Neural cell (in vitro differentiated cells): ENCODE results near the gene FKBP4.

Experiments used
- EP300 ChIP-seq: fragments of 450-650 bp; conservative IDR thresholded peaks from 2 replicates; pipeline ENCODE4 v1.6.1; 2014; ENCODE audit warnings: antibody characterized with exemption, mild to moderate bottlenecking, moderate library complexity; ENCODE audit not compliant: poor library complexity, severe bottlenecking
- POLR2AphosphoS5 ChIP-seq: IDR thresholded peaks from 2 replicates; pipeline ENCODE4 v1.6.1; 2012
- TAF1 ChIP-seq: IDR thresholded peaks from 2 replicates; pipeline ENCODE4 v1.6.1; 2012; ENCODE audit warnings: low read depth
- TF ChIP-seq, protein P1 (sequence below): fragments of 450-650 bp; IDR thresholded peaks from 2 replicates; pipeline ENCODE4 v1.5.1; 2014; ENCODE audit warnings: antibody characterized with exemption, mild to moderate bottlenecking, moderate library complexity; ENCODE audit not compliant: poor library complexity, severe bottlenecking

DNA sequence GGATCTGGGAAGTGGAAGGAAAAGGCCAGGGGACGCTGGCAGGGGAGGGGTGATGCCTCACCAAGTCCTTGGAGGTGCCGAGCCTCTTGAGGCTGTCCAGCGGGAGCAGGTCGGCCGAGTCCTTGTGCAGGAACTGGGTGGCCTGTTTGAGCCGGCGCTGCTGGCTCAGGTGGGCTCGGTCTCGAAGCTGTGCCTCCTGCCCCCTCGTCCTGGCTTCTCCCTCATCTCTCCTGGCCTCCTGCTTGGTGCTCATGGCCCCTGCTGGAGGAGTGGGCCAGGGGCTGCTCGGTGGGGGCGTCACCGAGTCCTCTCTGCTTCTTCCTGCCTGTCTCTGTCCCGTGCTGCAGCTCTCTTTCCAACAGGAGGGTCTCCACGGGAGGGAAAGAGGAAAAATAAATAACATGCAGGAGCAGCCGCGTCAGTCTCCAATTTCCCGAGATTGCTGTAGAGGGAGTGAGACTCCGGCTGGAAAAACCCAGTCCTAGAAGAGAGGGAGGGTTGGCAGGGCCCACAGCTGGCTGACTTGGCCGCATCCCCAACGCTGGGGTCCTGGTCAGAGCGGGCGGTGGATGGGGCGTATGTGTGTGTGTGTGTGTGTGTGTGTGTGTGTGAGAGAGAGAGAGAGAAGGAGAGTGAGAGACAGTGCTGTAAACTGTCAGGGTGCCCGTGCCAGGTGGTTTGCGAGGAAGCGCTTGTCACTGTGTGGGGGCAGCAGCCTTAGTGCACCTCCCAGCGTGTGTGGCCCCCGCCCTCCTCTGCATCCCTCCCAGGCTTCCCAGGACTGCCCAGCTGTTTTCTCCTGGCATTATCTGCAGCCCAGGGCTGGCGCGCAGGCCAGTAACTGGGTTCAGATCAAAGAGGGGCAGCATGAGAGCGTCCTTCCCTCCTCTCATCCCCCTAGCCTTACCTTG is 40.1 kb downstream of the FKBP4 start, which contains the start of gene NRIP2:
- no peak for TF ChIP-seq TAF1
- TF ChIP-seq, protein P1, sequence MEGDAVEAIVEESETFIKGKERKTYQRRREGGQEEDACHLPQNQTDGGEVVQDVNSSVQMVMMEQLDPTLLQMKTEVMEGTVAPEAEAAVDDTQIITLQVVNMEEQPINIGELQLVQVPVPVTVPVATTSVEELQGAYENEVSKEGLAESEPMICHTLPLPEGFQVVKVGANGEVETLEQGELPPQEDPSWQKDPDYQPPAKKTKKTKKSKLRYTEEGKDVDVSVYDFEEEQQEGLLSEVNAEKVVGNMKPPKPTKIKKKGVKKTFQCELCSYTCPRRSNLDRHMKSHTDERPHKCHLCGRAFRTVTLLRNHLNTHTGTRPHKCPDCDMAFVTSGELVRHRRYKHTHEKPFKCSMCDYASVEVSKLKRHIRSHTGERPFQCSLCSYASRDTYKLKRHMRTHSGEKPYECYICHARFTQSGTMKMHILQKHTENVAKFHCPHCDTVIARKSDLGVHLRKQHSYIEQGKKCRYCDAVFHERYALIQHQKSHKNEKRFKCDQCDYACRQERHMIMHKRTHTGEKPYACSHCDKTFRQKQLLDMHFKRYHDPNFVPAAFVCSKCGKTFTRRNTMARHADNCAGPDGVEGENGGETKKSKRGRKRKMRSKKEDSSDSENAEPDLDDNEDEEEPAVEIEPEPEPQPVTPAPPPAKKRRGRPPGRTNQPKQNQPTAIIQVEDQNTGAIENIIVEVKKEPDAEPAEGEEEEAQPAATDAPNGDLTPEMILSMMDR: no peak
- TF ChIP-seq EP300: no peak
- TF ChIP-seq POLR2AphosphoS5: no peak
